NB4 (cell line): ENCODE data around the gene COG3.

Experiments used
- CTCF ChIP-seq: IDR thresholded peaks from one replicate; pipeline ENCODE4 v1.5.1; 2012; ENCODE audit warnings: low read depth, low read length
- MYC ChIP-seq: IDR thresholded peaks from 2 replicates; pipeline ENCODE4 v1.6.1; 2011; ENCODE audit warnings: low read depth, low read length
- POLR2A ChIP-seq: IDR thresholded peaks from 2 replicates; pipeline ENCODE4 v1.6.1; 2011; ENCODE audit warnings: mild to moderate bottlenecking; ENCODE audit not compliant: insufficient read length; ENCODE audit errors: extremely low read depth

- no peak for TF ChIP-seq CTCF
- no peak for TF ChIP-seq POLR2A
- TF ChIP-seq MYC, result no peak
Observed at GRCh38 chr13:45472171-45472705, 7.5 kb downstream of the COG3 start.
